Measurements from ENCODE around the gene KRT15. TPM values are rescaled to one million over a fixed set of nuclear protein-coding genes. Genes with fewer than 3 reads are reported as not detected.

KRT15 gene
- total RNA-seq, 1 experiment from 2014 or later, result 0.55 TPM

DNA sequence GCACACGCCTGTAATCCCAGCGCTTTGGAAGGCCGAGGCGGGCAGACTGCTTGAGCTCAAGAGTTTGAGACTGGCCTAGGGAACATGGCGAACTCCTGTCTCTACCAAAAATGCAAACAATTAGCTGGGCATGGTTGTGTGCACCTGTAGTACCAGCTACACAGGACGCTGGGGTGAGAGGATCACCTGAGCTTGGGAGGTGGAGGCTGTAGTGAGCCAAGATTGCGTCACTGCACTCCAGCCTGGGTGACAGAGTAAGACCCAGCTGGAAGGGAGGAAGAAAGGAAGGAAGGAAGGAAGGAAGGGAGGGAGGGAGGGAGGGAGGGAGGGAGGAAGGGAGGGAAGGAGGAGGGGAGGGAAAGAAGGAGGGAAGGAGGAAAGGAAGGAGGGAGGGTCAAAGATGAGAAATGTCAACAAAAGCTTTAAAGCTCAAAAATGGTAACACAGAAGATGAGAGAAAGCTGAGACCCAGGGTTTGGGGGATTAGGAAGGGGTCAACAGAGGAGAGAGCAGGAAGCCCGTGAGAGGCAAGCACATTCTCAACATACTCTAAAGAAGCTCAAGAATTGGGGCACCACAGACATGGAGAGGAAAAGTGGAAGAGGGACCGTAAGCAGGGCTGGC is 14.4 kb upstream of the KRT15 start:
- H3K4me3 Mint-ChIP-seq, result no peak overlapping the region
- H3K27ac Mint-ChIP-seq, result no peak overlapping the region
- no peaks in the 10 kb centered on the region for H3K9me3 Mint-ChIP-seq
- TF ChIP-seq GTF2I (CRISPR knock-in tag; conservative IDR thresholded peaks at IDR 0.05) (no peak), NR3C1 (CRISPR knock-in tag; conservative IDR thresholded peaks at IDR 0.05; ENCODE audit: low read depth) (no peak), NR2C2 (CRISPR knock-in tag; IDR thresholded peaks at IDR 0.05) (no peak), TEAD1 (CRISPR knock-in tag; IDR thresholded peaks at IDR 0.05) (no peak), ZNF396 (CRISPR knock-in tag; IDR thresholded peaks at IDR 0.05; ENCODE audit: borderline replicate concordance) (no peak), JUN (CRISPR knock-in tag; IDR thresholded peaks at IDR 0.05) (no peak), ZNF423 (CRISPR knock-in tag; IDR thresholded peaks at IDR 0.05) (no peak), ELF4 (CRISPR knock-in tag; IDR thresholded peaks at IDR 0.05; ENCODE audit: low read depth) (no peak), NFYB (CRISPR knock-in tag; conservative IDR thresholded peaks at IDR 0.05; ENCODE audit: low read depth) (no peak), CBFB (CRISPR knock-in tag; IDR thresholded peaks at IDR 0.05; ENCODE audit: low read depth) (no peak), ETV6 (CRISPR knock-in tag; IDR thresholded peaks at IDR 0.05) (no peak), ZNF121 (CRISPR knock-in tag; IDR thresholded peaks at IDR 0.05) (no peak), OVOL2 (CRISPR knock-in tag; IDR thresholded peaks at IDR 0.05; ENCODE audit: borderline replicate concordance) (no peak)
- TF ChIP-seq, protein P1, sequence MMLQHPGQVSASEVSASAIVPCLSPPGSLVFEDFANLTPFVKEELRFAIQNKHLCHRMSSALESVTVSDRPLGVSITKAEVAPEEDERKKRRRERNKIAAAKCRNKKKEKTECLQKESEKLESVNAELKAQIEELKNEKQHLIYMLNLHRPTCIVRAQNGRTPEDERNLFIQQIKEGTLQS (CRISPR knock-in tag; conservative IDR thresholded peaks at IDR 0.05), result no peak
- TF ChIP-seq, protein P2, sequence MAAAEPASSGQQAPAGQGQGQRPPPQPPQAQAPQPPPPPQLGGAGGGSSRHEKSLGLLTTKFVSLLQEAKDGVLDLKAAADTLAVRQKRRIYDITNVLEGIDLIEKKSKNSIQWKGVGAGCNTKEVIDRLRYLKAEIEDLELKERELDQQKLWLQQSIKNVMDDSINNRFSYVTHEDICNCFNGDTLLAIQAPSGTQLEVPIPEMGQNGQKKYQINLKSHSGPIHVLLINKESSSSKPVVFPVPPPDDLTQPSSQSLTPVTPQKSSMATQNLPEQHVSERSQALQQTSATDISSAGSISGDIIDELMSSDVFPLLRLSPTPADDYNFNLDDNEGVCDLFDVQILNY (CRISPR knock-in tag; IDR thresholded peaks at IDR 0.05), result no peak
- TF ChIP-seq, protein P3, sequence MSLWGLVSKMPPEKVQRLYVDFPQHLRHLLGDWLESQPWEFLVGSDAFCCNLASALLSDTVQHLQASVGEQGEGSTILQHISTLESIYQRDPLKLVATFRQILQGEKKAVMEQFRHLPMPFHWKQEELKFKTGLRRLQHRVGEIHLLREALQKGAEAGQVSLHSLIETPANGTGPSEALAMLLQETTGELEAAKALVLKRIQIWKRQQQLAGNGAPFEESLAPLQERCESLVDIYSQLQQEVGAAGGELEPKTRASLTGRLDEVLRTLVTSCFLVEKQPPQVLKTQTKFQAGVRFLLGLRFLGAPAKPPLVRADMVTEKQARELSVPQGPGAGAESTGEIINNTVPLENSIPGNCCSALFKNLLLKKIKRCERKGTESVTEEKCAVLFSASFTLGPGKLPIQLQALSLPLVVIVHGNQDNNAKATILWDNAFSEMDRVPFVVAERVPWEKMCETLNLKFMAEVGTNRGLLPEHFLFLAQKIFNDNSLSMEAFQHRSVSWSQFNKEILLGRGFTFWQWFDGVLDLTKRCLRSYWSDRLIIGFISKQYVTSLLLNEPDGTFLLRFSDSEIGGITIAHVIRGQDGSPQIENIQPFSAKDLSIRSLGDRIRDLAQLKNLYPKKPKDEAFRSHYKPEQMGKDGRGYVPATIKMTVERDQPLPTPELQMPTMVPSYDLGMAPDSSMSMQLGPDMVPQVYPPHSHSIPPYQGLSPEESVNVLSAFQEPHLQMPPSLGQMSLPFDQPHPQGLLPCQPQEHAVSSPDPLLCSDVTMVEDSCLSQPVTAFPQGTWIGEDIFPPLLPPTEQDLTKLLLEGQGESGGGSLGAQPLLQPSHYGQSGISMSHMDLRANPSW (CRISPR knock-in tag; conservative IDR thresholded peaks at IDR 0.05; ENCODE audit: low read depth), result no peak
- TF ChIP-seq, protein P4, sequence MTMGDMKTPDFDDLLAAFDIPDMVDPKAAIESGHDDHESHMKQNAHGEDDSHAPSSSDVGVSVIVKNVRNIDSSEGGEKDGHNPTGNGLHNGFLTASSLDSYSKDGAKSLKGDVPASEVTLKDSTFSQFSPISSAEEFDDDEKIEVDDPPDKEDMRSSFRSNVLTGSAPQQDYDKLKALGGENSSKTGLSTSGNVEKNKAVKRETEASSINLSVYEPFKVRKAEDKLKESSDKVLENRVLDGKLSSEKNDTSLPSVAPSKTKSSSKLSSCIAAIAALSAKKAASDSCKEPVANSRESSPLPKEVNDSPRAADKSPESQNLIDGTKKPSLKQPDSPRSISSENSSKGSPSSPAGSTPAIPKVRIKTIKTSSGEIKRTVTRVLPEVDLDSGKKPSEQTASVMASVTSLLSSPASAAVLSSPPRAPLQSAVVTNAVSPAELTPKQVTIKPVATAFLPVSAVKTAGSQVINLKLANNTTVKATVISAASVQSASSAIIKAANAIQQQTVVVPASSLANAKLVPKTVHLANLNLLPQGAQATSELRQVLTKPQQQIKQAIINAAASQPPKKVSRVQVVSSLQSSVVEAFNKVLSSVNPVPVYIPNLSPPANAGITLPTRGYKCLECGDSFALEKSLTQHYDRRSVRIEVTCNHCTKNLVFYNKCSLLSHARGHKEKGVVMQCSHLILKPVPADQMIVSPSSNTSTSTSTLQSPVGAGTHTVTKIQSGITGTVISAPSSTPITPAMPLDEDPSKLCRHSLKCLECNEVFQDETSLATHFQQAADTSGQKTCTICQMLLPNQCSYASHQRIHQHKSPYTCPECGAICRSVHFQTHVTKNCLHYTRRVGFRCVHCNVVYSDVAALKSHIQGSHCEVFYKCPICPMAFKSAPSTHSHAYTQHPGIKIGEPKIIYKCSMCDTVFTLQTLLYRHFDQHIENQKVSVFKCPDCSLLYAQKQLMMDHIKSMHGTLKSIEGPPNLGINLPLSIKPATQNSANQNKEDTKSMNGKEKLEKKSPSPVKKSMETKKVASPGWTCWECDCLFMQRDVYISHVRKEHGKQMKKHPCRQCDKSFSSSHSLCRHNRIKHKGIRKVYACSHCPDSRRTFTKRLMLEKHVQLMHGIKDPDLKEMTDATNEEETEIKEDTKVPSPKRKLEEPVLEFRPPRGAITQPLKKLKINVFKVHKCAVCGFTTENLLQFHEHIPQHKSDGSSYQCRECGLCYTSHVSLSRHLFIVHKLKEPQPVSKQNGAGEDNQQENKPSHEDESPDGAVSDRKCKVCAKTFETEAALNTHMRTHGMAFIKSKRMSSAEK (CRISPR knock-in tag; IDR thresholded peaks at IDR 0.05; ENCODE audit: borderline replicate concordance), result no peak
- ATAC-seq (no peak), DNase-seq (ENCODE audit: low spot score) (no peak)
- H3K4me1 Mint-ChIP-seq, result peaks cover 51% of the 10 kb centered on the region
- ChIA-PET CTCF (interaction anchor here (0.6 to 7.4 kb wide), 8 partner anchors 11 to 670 kb away, joined by 3 to 122 read pairs (median 6); no protein-coding TSS in a partner anchor), POLR2A (no interaction called here)
- H3K36me3 Mint-ChIP-seq, result no peaks in the 10 kb centered on the region
- peaks cover 6% of the 10 kb centered on the region for H3K27me3 Mint-ChIP-seq (ENCODE audit: low read depth)

DNA sequence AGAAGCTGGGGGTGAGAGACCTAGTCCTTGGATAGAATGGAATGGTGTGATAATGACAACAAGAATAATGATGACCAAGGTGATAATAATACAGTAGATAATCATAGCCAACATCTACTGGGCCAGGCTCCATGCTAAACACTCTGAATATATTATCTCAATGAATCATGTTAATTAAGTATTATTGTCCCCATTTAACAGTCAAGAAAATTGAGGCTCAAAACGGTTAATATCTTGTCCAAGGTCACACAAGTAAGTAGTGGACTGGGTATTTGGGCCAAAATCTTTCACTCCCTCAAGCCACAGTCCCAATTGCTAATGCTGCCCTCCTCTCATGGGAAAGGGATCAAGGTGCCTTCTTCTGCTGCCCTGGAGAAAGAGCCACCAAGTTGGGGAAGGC is 13.3 kb upstream of the KRT15 start:
- no peak overlapping the region for H3K27ac Mint-ChIP-seq
- CTCF ChIA-PET, result interaction anchor here (1.1 to 7.4 kb wide), 3 partner anchors 17 to 131 kb away, joined by 5 to 122 read pairs (median 7); no protein-coding TSS in a partner anchor
- TF ChIP-seq, protein P5, sequence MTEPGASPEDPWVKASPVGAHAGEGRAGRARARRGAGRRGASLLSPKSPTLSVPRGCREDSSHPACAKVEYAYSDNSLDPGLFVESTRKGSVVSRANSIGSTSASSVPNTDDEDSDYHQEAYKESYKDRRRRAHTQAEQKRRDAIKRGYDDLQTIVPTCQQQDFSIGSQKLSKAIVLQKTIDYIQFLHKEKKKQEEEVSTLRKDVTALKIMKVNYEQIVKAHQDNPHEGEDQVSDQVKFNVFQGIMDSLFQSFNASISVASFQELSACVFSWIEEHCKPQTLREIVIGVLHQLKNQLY (CRISPR knock-in tag; IDR thresholded peaks at IDR 0.05), result no peak
- TF ChIP-seq E2F4 (CRISPR knock-in tag; IDR thresholded peaks at IDR 0.05; ENCODE audit: borderline replicate concordance, low read depth) (no peak), OVOL2 (CRISPR knock-in tag; IDR thresholded peaks at IDR 0.05; ENCODE audit: borderline replicate concordance) (no peak)
- H3K27me3 Mint-ChIP-seq (ENCODE audit: low read depth), result peaks cover 6% of the 10 kb centered on the region
- no peaks in the 10 kb centered on the region for H3K9me3 Mint-ChIP-seq
- peaks cover 48% of the 10 kb centered on the region for H3K4me1 Mint-ChIP-seq
- no peak overlapping the region for H3K4me3 Mint-ChIP-seq
- DNase-seq (ENCODE audit: low spot score), result no peak
- ATAC-seq, result no peak
- POLR2A ChIA-PET, result no interaction called here
- H3K36me3 Mint-ChIP-seq, result no peaks in the 10 kb centered on the region

All from WTC11 (cell line).